Urinary bladder (tissue), 4 donors: ENCODE results near the gene TRAPPC13. TPM values are rescaled to one million over a fixed set of nuclear protein-coding genes. Genes with fewer than 3 reads are reported as not detected.

ENCODE experiments used
- DNase-seq: peaks from one replicate; pipeline ENCODE4 v3.0.0-alpha.2; 2015; ENCODE audit errors: extremely low spot score
- H3K27ac ChIP-seq: one replicate; pipeline ENCODE4 v1.5.1; 2013; ENCODE audit warnings: low read depth, mild to moderate bottlenecking, moderate library complexity
- H3K36me3 ChIP-seq: one replicate; pipeline ENCODE4 v1.6.1; 2013; ENCODE audit warnings: mild to moderate bottlenecking, moderate library complexity; ENCODE audit not compliant: insufficient read depth
- H3K4me1 ChIP-seq: one replicate; pipeline ENCODE4 v1.6.1; 2013; ENCODE audit warnings: mild to moderate bottlenecking, moderate library complexity; ENCODE audit not compliant: insufficient read depth
- H3K4me3 ChIP-seq: one replicate; pipeline ENCODE4 v1.5.1; 2013; ENCODE audit warnings: low read depth, low read length
- WGBS: extraction: QIAGEN DNeasy Blood & Tissue Kit; methylation state at CpG from one replicate; pipeline ENCODE4 v1.1.7; 2013; 5-methylcytosine and 5-hydroxymethylcytosine counted together
- polyA plus RNA-seq: library from polyadenylated mRNA; stranded (reverse); fragments of 200-250 nt; gene quantifications from one replicate; pipeline ENCODE4 v1.2.3, GENCODE V29; 2013
- small RNA-seq: library from RNA; depleted of rRNA; stranded (forward); fragments of <200 nt; gene quantifications from one replicate; pipeline ENCODE3, GENCODE V24; 2014
- total RNA-seq: library from RNA; depleted of rRNA; stranded (reverse); fragments of >200 nt; gene quantifications from one replicate; pipeline ENCODE4 v1.2.3, GENCODE V29; 2014
- donor health status: healthy with polysubstance abuse.
- donor health status: healthy.

The TRAPPC13 gene
- total and polyA plus RNA-seq, 2 donors = 15.9 to 50.0 TPM

DNA sequence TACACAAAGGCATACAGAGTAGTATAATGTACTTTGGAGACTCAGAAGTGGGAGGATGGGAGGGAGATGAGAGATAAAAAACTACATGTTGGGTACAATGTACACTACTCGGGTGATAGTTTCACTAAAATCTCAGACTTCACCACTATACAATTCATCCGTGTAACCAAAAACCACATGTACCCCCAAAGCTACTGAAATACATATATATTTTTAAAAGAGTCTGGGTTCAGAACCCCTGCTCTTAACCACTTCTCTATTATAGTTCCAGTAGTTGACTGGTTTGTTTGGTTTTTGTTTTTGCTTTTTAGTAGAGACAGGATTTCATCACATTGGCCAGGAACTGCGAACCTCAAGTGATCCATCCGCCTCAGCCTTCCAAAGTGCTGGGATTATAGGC, 74.5 kb downstream of the TRAPPC13 start:
- no peaks in the 10 kb centered on the region for H3K4me1 ChIP-seq
- no peak overlapping the region for H3K4me3 ChIP-seq
- peaks cover 2% of the 10 kb centered on the region for H3K36me3 ChIP-seq
- DNase-seq = no peak
- no peak overlapping the region for H3K27ac ChIP-seq
- 96% methylated on average over 4 of the region's 4 CpGs for WGBS

DNA sequence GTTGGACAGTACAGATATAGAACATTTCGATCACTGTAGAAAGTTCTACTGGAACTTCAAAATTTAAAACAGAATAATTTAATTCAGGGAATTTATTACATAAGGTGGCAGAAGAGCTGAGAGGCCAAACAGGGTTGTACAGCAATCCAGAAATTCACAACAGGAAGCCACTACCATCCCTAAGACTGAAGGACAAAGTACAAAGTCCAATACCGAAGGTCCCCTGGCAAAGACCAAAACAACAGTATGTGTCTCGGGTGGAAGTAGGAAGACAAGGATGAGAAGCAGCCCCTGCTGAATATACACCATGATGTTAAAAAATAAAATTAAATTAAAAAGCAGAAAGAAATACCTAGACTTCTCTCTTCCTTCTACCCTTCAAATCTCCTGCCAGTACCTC, 77.2 kb downstream of the TRAPPC13 start:
- Histone ChIP-seq H3K27ac (no peak overlapping the region), H3K36me3 (no peaks in the 10 kb centered on the region), H3K4me3 (no peak overlapping the region), H3K4me1 (no peaks in the 10 kb centered on the region)
- WGBS = over 99% methylated on average over 3 of the region's 3 CpGs
- DNase-seq = no peak

DNA sequence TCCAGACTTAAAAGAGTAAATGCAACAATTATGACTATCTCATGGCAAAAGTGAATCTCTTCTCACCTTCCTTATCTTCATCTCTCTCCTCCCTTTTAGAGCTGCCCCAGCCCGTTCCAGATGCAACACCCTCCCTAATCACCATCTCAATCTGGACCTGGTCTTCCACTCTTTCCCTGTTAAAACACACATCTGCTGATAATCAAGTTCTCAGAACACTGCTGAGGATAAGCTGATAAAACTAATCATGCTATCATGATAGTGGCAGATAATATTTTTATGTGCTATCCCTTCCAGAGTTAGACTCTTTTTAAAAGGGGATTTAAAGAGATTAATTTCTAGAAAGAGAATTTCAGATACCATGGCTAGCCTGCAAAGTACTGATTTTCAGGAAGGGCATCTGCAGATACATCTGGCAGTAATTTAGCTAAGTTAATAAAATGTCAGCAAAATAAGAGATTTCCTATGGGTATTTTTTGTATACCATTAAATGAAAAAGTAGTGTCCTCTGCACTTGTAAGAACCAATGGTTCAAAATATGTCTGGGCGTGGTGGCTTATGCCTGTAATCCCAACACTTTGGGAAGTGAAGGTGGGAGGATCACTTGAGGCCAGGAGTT, 79.9 kb downstream of the TRAPPC13 start:
- H3K4me1 ChIP-seq = no peaks in the 10 kb centered on the region
- 67% methylated on average over 2 of the region's 2 CpGs for WGBS
- no peak overlapping the region for H3K27ac ChIP-seq
- DNase-seq = no peak
- no peaks in the 10 kb centered on the region for H3K36me3 ChIP-seq
- H3K4me3 ChIP-seq = no peak overlapping the region

DNA sequence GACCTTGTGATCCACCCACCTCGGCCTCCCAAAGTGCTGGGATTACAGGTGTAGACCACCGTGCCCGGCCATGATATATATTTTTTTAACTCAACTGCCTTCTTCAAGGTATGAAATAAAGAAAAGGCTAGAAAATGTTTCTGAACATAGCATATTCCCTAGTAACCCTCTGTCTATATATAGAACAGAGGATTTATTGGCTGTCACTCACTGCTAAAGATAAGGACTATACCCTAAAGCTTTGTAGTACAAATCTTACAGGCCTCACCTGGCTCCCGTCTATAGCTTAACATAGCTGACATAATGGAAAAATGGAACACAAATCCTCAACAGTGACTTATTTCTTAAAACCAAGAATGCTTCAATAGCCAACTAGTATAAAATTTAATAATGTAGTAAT, 82.8 kb downstream of the TRAPPC13 start:
- 93% methylated on average over 4 of the region's 4 CpGs for WGBS
- no peak for DNase-seq
- H3K27ac ChIP-seq = no peak overlapping the region
- no peaks in the 10 kb centered on the region for H3K4me1 ChIP-seq
- H3K4me3 ChIP-seq = no peak overlapping the region
- no peaks in the 10 kb centered on the region for H3K36me3 ChIP-seq

DNA sequence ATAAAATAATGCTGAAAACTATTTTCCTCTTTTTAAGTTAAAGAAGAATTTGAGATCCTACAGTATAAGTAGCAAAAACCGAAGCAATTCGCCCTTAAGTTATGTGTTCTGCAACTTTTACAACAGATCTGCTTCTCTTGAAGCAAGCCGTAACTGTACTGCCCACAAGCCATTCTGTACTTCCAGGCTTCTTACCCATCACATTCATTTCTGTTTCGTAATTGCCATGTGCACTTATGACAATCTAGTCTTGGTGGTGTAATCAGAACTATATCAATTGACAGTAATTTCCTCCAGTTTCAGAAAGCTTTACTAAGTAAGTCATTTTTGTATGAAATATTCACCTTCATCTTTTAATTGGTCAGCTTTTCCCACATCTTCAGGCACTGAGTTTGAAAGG, 83.3 kb downstream of the TRAPPC13 start:
- H3K4me1 ChIP-seq = no peaks in the 10 kb centered on the region
- H3K27ac ChIP-seq = no peak overlapping the region
- H3K4me3 ChIP-seq = no peak overlapping the region
- no peak for DNase-seq
- WGBS = 95% methylated on average over 4 of the region's 4 CpGs
- H3K36me3 ChIP-seq = no peaks in the 10 kb centered on the region

Small RNA genes within 50 kb of the gene (small RNA-seq; reads per million reads assigned to genes)
- not detected for gene RNU6-540P

Other genes starting within 250 kb of the TRAPPC13 start
- 23.1 TPM for gene ADAMTS6, start 143.1 kb upstream of the TRAPPC13 start, total RNA-seq
- 2.6 TPM for gene ADAMTS6, start 143.1 kb upstream of the TRAPPC13 start, polyA plus RNA-seq
- 40.4 TPM for gene CENPK, start 61.9 kb upstream of the TRAPPC13 start, total RNA-seq
- 1.4 TPM for gene CENPK, start 61.9 kb upstream of the TRAPPC13 start, polyA plus RNA-seq
- gene PPWD1, start 61.7 kb upstream of the TRAPPC13 start, total RNA-seq = 127 TPM
- 17.3 TPM for gene PPWD1, start 61.7 kb upstream of the TRAPPC13 start, polyA plus RNA-seq
- 43.7 TPM for gene TRIM23, start 694 bp upstream of the TRAPPC13 start, total RNA-seq
- 10.8 TPM for gene TRIM23, start 694 bp upstream of the TRAPPC13 start, polyA plus RNA-seq
- gene SHLD3, start within 50 bp of the TRAPPC13 start, total RNA-seq = 9.9 TPM
- gene SHLD3, start within 50 bp of the TRAPPC13 start, polyA plus RNA-seq = 1.7 TPM
- 11.5 TPM for gene SGTB, start 97.1 kb downstream of the TRAPPC13 start, total RNA-seq
- 4.0 TPM for gene SGTB, start 97.1 kb downstream of the TRAPPC13 start, polyA plus RNA-seq
- gene NLN, start 97.2 kb downstream of the TRAPPC13 start, total RNA-seq = 16.0 TPM
- 4.4 TPM for gene NLN, start 97.2 kb downstream of the TRAPPC13 start, polyA plus RNA-seq